Activated gamma-delta T cell treated with anti-CD3 and anti-CD28 coated beads, Interleukin-2, amount 50 U/mL, for 16 hours (primary cell): ENCODE results near the gene OR2W1.

Source experiments
- DNase-seq: peaks from one replicate; pipeline ENCODE4 v3.0.0-alpha.2; 2020; ENCODE audit warnings: low read depth

Gene OR2W1

DNA sequence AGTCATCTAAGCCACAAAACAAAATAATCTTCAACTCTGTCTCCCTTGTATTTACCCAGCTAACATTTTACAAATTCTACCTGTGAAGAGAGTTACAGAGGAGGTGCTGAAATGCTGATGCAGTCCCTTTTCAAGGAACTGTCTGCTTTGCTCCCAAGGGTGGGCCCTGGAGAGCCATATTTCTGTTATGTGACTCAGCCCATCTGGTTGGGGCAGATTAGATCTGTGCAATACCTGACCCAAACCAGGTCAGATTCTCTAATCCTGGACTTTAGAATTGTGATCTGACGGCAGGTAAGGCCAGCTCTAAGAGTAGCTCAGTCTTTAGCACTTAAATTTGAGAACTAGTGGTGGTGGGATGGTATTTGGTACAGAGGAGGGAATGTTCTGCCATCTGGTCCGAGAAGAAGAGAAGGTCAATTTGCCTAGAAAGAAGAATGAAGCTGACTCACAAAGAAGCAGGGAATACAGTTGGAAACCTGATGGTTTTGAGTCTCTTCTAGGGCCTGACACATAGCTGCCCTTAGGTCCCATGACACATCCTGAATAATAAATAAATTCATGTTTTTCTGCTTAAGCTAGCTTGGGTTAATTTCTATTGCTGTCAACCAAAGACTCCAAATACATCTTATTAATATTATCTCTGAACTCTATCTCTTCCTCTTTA is 48.0 kb downstream of the OR2W1 start:
- DNase-seq, result no peak

DNA sequence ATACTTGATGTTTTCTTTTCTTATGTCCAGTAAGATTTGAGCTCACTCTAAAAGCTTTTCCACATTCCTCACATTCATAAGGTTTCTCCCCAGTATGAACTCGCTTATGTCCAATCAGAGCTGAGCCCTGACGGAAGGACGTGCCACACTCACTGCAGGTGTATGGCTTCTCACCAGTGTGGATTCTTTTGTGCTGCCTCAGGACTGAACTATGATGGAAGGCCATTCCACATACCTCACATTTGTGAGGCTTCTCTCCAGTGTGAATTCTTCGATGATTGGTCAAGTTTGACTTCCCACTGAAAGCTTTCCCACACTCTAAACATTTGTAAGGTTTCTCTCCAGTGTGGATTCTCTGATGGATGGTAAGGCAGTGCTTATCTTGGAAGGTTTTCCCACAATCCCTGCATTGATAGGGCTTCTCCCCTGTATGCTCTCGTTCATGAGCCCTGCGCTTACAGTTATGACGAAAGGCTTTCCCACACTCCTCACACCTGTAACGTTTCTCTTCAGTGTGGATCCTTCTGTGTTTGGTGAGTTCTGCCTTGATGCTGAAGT is 49.8 kb downstream of the OR2W1 start:
- DNase-seq, result no peak
